ENCODE results near the gene CPB2.

GRCh38 chr13:46097663-46098062, 7.2 kb downstream of the CPB2 start:
- TF ChIP-seq CTCF (IDR thresholded peaks at IDR 0.05) (no peak), POLR2A (IDR thresholded peaks at IDR 0.05) (no peak)

All from testis (tissue), 2 donors.